ENCODE data around the gene VLDLR.

The VLDLR gene

DNA sequence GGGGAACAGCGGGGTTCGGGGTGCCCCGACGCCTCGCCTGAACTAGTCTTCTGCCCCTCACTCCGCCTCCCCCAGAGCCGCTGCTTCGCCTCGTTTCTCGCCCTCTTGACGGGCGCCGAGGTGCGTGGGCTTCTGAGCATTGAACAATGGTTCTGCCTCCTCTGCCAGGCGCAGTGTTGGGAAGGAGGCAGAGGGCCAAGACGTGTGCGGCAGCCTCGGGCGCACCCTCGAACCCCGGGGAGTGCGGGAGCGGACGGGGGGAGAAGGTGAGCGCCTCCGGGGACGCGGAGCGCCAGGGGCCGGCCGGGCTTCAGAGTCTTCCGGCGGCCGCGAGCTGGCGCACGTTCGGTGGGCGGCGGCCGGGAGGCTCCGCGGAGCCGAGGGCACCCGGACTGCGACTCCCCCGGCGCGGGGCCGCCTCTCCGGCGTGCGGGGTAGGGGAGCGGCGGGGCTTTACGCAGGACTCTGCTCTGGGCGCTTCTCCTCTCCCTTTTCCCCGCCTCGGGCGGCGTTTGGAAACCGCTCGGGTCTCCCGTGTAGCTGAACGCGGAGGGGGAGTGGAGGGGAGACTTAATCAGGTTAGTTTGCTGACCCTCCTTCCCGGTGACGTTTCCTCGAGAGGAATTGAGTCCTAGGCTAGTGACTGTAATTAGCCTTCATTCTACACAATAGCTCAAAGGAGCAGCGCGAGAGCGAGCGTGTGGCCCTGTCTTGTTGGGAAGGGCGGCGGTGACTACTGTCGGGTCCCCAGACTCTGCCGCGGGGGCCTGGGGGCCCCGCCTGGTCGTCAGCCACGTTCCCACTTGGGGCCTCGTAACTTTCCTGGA lies 1.1 kb downstream of the VLDLR start:
- peak; percentile 38 for DNase-seq

DNA sequence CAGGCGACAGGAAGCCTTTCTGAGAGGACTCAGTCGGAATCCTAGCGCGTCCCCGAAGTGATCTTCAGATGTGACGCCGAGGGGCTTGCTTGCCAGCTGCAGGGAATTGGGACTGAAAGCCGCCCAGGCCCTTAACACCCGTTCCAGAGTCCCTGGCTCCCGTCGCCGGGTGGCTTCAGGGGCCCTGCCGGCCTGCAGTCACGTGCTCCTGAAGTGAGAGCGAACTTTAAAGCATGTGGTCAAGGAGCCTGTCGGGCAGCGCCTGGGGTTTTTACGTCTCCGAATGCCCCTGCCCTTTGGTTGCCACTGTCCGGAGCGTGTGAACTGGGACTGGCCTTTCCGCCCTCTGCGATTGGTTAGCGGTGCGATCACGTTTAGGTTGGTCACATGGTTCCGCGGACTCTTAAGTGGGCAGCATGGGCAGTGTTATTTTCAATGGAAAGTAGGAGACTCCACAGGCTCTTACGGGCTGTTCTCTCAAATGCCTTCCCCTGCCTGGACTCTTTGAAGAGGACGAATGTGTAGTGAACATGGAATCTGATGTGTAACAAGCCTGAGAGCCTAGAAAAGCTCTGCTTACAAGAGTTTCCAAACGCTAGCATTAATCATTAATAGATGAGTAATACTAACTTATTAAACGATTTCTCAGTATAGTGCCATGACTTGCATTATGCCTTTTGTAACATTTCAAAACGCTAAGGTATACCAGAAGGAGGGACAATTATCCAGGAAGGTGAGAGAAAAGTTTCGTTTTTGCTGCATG lies 1.9 kb downstream of the VLDLR start:
- no peak for DNase-seq

DNA sequence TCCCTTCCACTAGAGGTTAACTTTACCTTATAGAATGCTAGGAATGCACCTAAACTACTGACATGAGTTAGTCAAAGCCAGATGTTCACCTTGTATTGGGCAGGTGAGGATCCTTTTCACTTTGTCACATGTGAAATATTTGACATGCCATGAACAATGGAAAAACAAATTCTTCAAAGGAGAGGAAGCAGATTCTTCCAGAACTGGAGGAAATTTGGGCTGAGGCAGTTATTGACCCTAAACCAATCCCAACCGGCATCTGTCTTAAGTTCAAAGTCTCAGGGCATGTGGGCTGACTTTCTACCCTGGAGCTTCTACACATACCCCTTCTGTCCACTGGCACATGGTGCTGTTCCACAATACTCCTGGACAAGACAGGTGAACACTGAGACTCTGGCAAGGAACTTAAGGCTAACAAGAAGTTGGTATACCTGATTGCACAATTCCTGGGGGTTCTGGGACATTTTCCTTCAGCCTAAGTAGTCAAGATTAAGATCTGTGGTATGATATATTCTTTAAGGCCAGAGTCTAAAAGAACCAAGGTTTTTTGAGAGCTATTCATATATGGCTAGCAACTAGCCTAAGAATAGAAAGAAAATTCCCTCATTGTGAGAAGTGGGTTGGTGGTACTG lies 2.6 kb downstream of the VLDLR start:
- no peak for DNase-seq

DNA sequence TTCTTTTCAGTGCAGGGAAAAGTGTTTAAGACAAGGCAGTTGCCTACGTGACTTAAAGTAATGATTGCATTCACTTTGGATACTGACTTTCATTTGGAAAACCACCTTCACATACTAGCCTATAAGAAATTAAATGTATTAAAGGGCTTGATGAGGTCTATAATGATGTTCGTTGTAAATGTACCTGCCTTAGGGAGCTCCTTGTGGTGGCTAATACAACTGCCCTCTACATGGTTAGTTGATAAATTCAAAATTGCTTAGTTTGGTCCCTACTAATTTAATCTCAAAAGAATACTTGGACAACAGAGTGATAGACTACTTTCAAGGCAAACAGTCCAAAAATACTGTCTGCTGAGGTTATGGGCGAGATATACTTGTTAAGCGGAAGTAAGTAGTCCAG lies 3.8 kb downstream of the VLDLR start:
- no peak for DNase-seq

DNA sequence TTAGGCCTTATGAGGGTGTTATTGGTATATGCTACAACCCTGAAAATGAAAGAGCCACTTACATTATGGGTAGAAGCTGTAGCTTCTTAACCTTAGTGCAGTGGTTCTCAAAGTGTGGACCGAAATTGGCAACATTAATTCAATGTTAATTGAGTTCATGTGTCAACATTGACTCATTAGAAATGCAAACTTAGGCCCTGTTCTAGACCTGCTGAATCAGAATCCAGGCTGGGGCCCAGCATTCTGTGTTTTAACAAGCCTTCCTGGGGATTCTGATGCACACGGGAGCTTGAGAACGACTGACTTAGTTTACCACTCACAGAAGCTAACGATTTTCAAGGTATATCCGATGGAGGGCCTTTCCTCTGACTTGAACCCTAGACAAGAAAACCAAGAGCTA lies 7.3 kb downstream of the VLDLR start:
- DNase-seq = no peak

DNA sequence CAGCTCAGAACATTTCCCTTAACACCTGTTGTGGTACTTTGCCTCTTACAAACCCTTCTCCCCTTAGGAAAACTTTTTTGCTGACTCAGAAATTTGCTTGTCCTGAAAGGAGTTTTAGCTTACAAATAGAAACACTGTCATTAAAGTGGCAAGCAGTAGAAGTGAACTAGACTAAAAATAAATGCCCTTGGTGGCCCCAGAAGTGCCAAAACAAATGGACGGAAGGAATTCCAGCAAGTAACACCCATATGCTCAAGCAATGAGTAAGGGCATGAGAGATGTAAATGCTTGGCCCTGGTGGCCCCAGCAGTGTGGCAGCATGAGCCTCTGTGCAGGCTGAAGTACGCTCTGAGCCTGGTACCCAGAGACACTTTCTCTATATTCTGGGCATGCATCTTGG lies 8.6 kb downstream of the VLDLR start:
- DNase-seq = no peak

DNA sequence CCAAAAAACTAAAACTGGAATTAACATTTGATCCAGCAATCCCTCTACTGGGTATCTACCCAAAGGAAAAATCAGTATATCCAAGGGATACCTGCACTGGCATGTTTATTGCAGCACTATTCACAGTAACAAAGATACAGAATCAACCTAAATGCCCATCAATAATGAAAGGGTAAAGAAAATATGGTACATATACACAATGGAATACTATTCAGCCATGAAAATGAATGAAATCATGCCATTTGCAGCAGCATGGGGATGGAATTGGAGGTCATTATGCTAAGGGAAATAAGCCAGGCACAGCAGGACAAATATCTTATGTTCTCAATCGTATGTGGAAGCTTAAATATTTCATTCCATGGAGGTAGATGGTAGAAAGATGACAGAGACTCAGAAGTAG lies 9.7 kb downstream of the VLDLR start:
- no peak for DNase-seq

DNA sequence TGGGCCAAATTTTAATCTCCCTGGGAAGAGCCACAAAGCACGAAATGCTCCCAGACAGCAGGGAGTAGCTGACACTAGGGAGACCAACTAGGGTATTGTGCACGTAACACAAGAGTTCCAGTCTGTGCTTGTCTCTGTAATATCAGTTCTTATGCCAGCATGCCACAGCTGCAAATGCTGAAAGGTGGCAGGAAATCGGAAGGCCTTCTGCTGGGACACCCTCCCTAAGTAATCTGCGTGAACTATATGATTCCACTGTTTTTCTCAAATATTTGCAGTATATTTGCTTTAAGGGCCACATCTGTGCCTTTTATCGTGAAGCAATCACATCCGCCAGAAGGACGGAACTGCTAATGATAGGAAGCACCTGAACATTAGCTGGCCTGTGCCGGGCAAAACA lies 12.6 kb downstream of the VLDLR start:
- DNase-seq = no peak

DNA sequence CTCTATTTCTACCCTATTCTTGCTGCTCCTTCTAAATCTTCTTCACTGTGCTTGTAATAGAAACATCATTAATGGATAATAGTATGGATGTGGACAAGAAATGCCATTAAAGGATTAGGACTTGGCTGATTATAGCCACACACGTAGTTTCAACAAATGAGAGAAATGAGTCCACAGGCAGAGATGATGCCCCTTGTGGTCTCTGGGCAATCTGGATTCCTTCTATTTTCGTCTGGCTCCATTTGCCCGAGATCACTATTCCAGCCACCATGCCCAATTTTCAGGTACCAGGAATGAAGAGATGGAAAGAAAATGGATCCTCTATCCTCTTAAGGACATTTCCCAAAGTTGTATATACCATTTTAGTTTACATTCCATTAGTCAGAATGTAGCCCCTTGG lies 13.2 kb downstream of the VLDLR start:
- no peak for DNase-seq

DNA sequence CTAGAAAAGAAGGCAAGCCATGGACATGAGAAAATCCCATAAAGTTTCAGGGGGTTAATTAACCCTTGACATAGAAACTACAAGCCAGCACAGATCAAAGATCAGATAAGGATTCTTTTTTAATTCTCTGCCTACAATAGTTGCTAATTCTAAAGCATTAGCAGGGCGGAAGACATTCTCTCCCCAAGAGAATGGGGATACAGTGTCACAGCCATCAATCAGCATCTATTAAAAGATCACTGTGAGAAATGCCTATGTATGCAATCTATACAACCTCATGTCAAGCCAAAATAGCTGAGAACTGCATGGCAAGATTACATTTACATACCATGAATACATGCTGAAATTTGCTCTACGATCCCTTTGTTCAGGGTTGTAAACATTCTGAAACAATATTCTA lies 14.3 kb downstream of the VLDLR start:
- no peak for DNase-seq

DNA sequence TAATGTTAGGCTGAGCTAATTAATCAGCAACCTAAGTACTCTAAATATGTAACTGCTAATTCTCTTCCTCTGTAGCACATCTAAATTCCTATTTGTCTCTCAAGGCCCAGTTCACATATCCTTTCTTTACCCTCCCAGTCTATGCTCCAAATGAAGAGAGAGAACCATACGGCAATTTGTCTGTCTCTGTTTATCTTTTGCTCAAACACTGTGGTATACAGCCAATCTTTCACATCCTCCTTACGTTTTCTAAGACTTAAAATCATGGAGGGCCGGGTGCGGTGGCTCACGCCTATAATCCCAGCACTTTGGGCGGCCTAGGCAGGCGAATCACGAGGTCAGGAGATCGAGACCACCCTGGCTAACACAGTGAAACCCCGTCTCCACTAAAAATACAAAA lies 15.8 kb downstream of the VLDLR start:
- no peak for DNase-seq

DNA sequence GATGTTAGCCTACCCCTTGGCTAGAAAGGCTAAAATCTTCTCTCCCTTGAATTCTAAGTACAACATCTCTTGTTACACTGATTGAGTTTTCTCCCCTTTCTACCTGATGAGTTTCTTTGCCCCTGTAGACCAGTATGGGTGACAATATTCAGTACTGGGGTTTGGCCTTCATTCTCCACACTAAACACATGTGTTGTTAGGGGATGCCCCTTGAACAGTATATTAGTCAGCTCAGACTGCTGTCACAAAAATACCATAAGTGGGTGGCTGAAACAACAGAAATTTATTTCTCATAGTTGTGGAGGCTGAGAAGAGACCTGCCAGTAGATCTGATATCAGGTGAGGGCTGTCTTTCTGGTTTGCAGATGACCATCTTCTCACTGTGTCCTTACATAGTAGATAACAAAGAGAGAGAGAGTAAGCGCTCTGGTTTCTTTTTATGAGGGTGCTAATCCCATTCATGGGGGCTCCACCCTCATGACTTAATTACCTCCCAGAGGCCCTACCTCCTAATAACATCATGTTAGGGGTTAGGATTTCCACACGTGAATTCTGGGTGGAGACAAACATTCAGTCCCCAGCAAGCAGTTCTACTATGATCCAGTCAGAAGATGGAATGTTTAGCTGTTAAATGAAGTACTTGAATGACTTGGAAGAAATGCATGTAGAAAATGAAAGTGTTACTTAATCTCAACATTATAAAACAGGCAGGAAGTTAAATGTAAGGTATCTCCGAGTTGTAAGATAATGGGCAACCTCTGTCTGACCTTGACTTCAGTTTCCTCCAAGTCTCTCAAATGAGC lies 17.5 kb downstream of the VLDLR start:
- DNase-seq = no peak

DNA sequence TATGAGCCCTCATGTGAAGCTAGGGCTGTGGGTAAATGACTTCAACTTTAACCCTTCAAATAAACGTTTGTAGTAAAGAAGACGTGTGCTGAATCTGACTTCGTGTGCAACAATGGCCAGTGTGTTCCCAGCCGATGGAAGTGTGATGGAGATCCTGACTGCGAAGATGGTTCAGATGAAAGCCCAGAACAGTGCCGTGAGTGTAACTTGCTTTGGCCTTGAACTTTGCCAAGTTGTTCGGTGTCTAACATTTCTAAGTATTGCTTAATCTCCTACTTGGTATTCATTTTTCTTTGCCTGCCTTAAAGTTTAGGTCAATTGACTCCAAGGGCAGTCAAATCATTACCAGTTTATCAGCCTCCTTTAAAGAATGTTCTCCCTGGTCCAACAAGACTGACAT lies 18.2 kb downstream of the VLDLR start:
- DNase-seq = no peak

DNA sequence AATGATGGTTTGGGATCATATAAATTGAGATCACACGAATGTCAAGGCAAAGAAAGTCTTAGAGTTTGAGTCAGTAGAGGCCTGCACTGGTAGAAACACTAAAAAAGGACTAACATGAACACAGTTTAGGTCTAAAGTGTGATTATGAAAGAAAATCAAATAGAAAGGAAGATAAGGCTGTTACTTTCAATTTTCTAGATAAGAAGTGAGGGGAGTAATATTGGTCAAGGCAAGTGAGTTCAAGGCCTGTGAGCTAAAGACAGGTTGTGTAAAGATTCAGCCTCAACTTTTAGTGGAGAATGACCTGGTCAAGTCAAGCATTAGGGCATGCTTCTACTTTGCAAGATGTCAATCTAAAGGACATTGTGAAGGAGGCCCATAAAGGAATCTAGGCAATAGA lies 19.0 kb downstream of the VLDLR start:
- no peak for DNase-seq

DNA sequence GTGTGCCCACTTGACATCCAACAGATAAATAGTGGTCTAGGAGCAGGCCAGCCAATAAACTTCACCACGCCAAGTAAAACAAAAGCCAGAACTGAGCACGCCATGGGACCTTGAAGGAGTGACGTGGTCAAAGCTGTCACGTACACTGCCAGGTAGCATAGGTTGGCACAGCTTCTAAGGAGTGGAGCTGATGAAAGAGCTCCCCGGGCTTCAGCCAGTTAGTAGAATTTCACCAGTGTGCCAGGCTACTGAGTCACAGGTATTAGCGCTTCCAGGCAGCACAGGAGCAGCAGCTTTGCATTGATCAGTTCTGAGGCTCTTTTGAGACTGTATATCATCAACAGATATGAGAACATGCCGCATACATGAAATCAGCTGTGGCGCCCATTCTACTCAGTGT lies 19.4 kb downstream of the VLDLR start:
- no peak for DNase-seq

DNA sequence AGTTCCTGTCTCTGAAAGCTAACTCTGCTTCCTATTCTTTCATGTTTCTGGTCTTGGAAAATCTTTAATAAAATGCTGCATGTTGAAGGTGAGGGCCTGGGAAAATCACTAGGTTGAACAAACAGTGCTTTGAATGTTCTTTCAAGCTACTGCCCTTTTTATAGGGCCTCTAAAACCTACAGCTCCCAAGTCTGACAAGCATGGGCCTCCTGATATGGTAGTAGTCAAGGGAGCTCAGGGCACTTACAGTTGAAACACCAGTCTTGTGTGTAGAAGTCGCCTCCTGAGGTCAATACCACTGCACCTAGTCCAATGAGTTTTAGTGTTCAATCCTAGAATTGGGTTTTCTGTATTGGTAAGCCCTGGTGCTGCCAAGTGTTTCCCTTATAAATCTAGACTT lies 20.5 kb downstream of the VLDLR start:
- DNase-seq = no peak

DNA sequence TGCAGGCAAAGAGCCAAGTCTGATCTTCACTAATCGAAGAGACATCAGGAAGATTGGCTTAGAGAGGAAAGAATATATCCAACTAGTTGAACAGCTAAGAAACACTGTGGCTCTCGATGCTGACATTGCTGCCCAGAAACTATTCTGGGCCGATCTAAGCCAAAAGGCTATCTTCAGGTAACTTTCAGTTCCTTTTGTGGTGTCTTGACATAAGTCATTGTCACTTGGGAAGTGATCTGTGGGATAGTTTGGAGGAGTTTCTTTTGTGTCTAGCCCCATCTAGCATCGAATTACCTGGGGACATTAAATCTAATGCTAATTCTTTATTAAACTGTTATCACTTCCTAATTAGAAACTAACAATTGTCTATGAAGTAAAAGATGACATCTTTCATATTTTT lies 24.0 kb downstream of the VLDLR start:
- DNase-seq = no peak

DNA sequence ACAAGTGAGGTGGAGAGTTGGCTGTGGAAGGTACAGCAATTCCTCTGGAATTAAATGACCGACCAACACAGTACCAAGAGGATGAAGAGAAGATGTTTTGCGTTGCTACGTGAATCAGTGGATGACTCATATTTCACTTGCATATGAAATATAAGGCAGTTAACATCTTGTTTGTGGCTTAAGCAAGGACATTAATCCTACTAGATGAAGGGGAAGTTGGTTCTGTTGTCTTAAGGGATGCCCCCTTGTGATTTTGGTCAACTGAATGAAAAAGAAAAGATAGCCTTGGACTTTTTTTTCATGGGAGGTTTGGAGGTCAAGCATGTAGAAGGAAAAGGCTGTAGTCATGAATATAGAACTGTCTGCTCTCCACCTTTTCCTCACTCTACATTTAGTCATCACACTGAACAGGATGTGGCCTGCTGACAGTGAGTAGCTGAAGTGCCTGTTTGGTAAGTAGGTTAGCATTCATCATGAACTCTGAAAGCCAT lies 33.9 kb downstream of the VLDLR start:
- no peak for DNase-seq

DNA sequence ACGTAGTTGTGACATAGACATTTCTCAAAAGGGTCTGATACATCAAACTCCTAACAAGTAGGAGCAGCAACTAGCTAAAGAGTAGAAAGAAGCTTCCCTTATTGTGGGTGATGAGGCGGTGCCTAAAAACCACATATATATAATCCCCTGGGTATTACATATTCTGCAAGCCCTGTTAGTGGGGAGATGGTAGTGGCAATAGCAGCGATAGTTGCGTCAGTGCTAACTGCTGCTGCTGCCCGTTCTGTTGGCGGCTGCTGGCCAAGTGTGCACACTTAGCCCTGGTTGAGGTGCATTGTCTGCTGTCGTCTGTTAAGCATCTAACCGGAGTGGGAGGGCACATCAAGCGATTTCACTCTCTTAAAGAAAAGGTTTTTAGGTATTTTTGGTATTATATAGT lies 35.8 kb downstream of the VLDLR start:
- no peak for DNase-seq

DNA sequence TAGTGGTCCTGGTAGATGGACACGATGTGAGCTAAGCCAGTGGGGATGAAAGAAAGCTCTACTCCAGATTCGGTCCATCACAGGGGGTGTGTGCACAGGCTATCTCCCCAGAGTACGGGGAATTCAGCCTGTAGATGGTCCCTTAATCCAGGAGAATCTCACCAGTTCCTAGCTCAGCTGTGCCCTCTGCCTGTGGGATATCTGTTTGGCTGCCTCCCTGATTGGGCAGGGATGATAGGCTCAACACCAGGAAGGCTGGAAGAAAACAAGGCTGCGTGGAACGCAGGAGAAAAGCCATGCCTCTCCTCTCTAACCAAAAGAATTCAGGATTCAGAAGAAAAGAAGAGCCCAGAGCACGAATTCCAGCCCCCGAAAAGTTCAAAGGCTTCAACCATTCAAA lies 40.9 kb downstream of the VLDLR start:
- DNase-seq = peak; percentile 5

DNA sequence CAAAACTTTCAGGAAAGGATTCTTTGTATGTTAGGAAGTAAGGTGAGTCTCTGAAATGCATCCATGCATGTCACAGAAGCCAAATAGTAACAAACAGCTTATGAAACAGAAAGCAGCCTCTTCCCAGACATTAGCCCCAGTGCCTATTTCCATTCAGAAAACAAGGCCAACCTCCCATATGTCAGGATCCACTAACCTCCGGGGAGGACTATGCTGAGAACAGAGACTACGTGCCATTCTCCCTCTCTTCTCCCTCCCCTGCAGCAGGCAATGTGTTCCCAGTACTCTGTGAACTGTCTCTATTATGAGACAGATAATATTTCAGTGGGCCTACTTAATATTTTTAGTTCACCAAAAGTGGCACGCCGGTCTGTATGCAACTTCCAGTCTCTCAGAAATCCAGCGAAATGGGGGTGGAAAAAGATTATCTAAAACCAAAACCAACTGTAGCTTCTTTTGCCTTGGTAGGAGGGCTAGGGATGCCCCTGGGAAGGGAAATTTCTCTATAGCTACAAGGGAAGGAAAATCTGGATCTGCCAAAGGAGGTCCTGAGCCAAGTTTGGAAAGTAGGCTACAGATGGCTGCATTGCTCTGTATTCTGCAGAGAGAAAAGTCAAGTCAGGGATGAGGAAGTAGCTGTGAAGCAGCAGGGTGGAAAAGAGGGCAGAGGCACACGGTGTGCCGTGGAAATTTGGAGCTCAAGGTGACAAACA lies 42.0 kb downstream of the VLDLR start:
- no peak for DNase-seq
